OCI-LY7 (cell line): ENCODE measurements around the gene SPDYE8. TPM values are rescaled to one million over a fixed set of nuclear protein-coding genes. Genes with fewer than 3 reads are reported as not detected.
"Not testable (repeated sequence)": the region's sequence is repeated elsewhere in the genome, so short reads cannot be mapped to it uniquely, and the experiment has no call there.

Source experiments
- Bru-seq: library from RNA; stranded (reverse); fragments of 400-500 nt; gene quantifications from one replicate; lab custom pipeline; 2021; lab: Mats Ljungman, UMichigan
- BruChase-seq, 2 experiments: library from RNA; stranded (reverse); fragments of 400-500 nt; gene quantifications; one replicate each; lab custom pipeline; 2021; lab: Mats Ljungman, UMichigan
- BruUV-seq: library from RNA; stranded (reverse); fragments of 400-500 nt; replicated peaks from 2 replicates; lab custom pipeline; 2021; lab: Mats Ljungman, UMichigan
- CTCF ChIA-PET: fragments of 300-600 bp; sonication (Branson Sonifier 250); formaldehyde crosslinking; loops from one replicate; lab custom pipeline; 2022; ENCODE audit warnings: antibody characterized with exemption; ENCODE audit not compliant: unreplicated experiment; lab: Charles Lee
- POLR2A ChIA-PET: fragments of 300-600 bp; sonication (Branson Sonifier 250); formaldehyde crosslinking; loops from one replicate; lab custom pipeline; 2022; ENCODE audit warnings: antibody characterized with exemption; lab: Charles Lee
- DNase-seq: peaks from one replicate; pipeline ENCODE4 v3.0.0-alpha.2; 2015; ENCODE audit warnings: low spot score
- H2AFZ ChIP-seq: fragments of 200-600 bp; sonication (generic), shearing (Covaris generic); 2 replicates; pipeline ENCODE4 v1.6.1; 2014; ENCODE audit warnings: mild to moderate bottlenecking, antibody characterized with exemption, low read length, moderate library complexity
- H3K27ac ChIP-seq: fragments of 200-600 bp; sonication (generic); 2 replicates; pipeline ENCODE4 v1.5.1; 2014; ENCODE audit warnings: mixed run types, low read depth, mild to moderate bottlenecking, moderate library complexity, low read length, inconsistent platforms; ENCODE audit not compliant: poor library complexity, severe bottlenecking
- H3K36me3 ChIP-seq: fragments of 200-600 bp; sonication (generic); 2 replicates; pipeline ENCODE4 v1.6.1; 2014; ENCODE audit warnings: mild to moderate bottlenecking, antibody characterized with exemption, low read length, moderate library complexity, mixed read lengths; ENCODE audit not compliant: insufficient read depth
- H3K4me1 ChIP-seq: fragments of 200-600 bp; sonication (generic); 2 replicates; pipeline ENCODE4 v1.5.1; 2014; ENCODE audit warnings: mild to moderate bottlenecking, low read length; ENCODE audit not compliant: insufficient read depth, poor library complexity, severe bottlenecking
- H3K4me2 ChIP-seq: fragments of 200-600 bp; sonication (generic); 2 replicates; pipeline ENCODE4 v1.6.1; 2014; ENCODE audit warnings: mild to moderate bottlenecking, low read length
- H3K4me3 ChIP-seq: fragments of 200-600 bp; sonication (generic); 2 replicates; pipeline ENCODE4 v1.5.1; 2014; ENCODE audit warnings: mild to moderate bottlenecking, low read depth, low read length; ENCODE audit not compliant: poor library complexity, severe bottlenecking
- H3K79me2 ChIP-seq: fragments of 200-600 bp; sonication (generic); 2 replicates; pipeline ENCODE4 v1.6.1; 2016; ENCODE audit warnings: low read depth, mild to moderate bottlenecking, low read length, moderate library complexity, mixed read lengths; ENCODE audit not compliant: insufficient read depth
- H3K9me2 ChIP-seq: fragments of 200-600 bp; sonication (generic); 2 replicates; pipeline ENCODE4 v1.6.1; 2016; ENCODE audit warnings: mild to moderate bottlenecking, low read length, mixed read lengths; ENCODE audit not compliant: insufficient read depth
- H3K9me3 ChIP-seq: fragments of 200-600 bp; sonication (generic); 2 replicates; pipeline ENCODE4 v1.6.1; 2014; ENCODE audit warnings: mild to moderate bottlenecking, mixed run types, low read length, mixed read lengths
- H4K20me1 ChIP-seq: fragments of 200-600 bp; sonication (generic); 2 replicates; pipeline ENCODE4 v1.6.1; 2014; ENCODE audit warnings: mild to moderate bottlenecking, antibody characterized with exemption, low read length, moderate library complexity, mixed read lengths; ENCODE audit not compliant: insufficient read depth
- intact Hi-C: fragments of 100-400 bp; cut with micrococcal nuclease; formaldehyde crosslinking; loops from one replicate; pipeline ENCODE4 v1.10.0; 2022; ENCODE audit not compliant: unreplicated experiment
- long read RNA-seq: library from polyadenylated mRNA; stranded (forward); transcript quantifications from one replicate; pipeline ENCODE4 v2.0.0, GENCODE V29; 2022
- total RNA-seq, 2 experiments: library from RNA; depleted of rRNA in 1 of 2; stranded (reverse); fragments of >200 nt in 1 of 2; shearing (Covaris generic) in 1 of 2; gene quantifications; 2 replicates each; pipeline ENCODE4 v1.2.3, GENCODE V29; 2014 to 2022

Gene SPDYE8
- not detected in 2 replicates for total RNA-seq (2014; rRNA removed; shearing (Covaris generic))
- not detected in 2 replicates for total RNA-seq (2022)
- Bru-seq, nascent RNA: not detected
- BruChase-seq, experiment 1, labeled RNA remaining after a 6-hour chase: not detected
- not detected for BruChase-seq, experiment 2, labeled RNA remaining after a 2-hour chase
- long read RNA-seq: 0 reads

- H3K9me2 ChIP-seq, H3K4me1 ChIP-seq, intact Hi-C loops, BruUV-seq, H3K79me2 ChIP-seq, H3K4me3 ChIP-seq, POLR2A ChIA-PET, H3K9me3 ChIP-seq, DNase-seq, H3K4me2 ChIP-seq, H3K36me3 ChIP-seq, CTCF ChIA-PET, H2AFZ ChIP-seq, H4K20me1 ChIP-seq, H3K27ac ChIP-seq: not testable (repeated sequence)
These were observed at the start of gene SPDYE8 for GRCh38 chr7:73029666-73030065. TSS of gene SPDYE8 (minus strand) at chr7:73029766. CDS start at chr7:73027966, 1,800 bp downstream.

GRCh38 chr7:73057811-73058210 is 28.2 kb upstream of the SPDYE8 start, which contains the start of gene SPDYE11:
TSS of gene SPDYE11 (minus strand) at chr7:73057911. CDS start at chr7:73056111, 1,800 bp downstream.
- H3K27ac ChIP-seq, H3K9me2 ChIP-seq, DNase-seq, BruUV-seq, H3K9me3 ChIP-seq, H2AFZ ChIP-seq, H3K36me3 ChIP-seq, CTCF ChIA-PET, H3K79me2 ChIP-seq, intact Hi-C loops, H3K4me2 ChIP-seq, H3K4me1 ChIP-seq, POLR2A ChIA-PET, H4K20me1 ChIP-seq, H3K4me3 ChIP-seq: not testable (repeated sequence)

- Histone ChIP-seq H3K4me2 (peak overlapping the region; percentile 67), H3K4me3 (peak overlapping the region; percentile 65)
- intact Hi-C loops, H3K9me2 ChIP-seq, H3K4me1 ChIP-seq, H3K36me3 ChIP-seq, CTCF ChIA-PET, H3K9me3 ChIP-seq, H3K79me2 ChIP-seq, POLR2A ChIA-PET, H2AFZ ChIP-seq, H4K20me1 ChIP-seq, H3K27ac ChIP-seq, BruUV-seq: not testable (repeated sequence)
- peak; percentile 0 for DNase-seq
These were observed 23.1 kb downstream of the SPDYE8 start for GRCh38 chr7:73006491-73006890.

- H2AFZ ChIP-seq, H3K36me3 ChIP-seq, intact Hi-C loops, H3K9me3 ChIP-seq, H3K79me2 ChIP-seq, H3K9me2 ChIP-seq, H4K20me1 ChIP-seq, CTCF ChIA-PET, POLR2A ChIA-PET, H3K4me1 ChIP-seq, BruUV-seq: not testable (repeated sequence)
- peak overlapping the region; percentile 71 for H3K4me3 ChIP-seq
- peak overlapping the region; percentile 39; the same call in 1 of the 2 replicates for H3K4me2 ChIP-seq
- peak; percentile 92 for DNase-seq
- peak overlapping the region; percentile 76 for H3K27ac ChIP-seq
These were observed 23.7 kb downstream of the SPDYE8 start for GRCh38 chr7:73005693-73006447.

GRCh38 chr7:73005356-73005692 is 24.2 kb downstream of the SPDYE8 start:
- H3K36me3 ChIP-seq, H2AFZ ChIP-seq, CTCF ChIA-PET, H3K4me1 ChIP-seq, POLR2A ChIA-PET, DNase-seq, H3K9me3 ChIP-seq, H3K79me2 ChIP-seq, intact Hi-C loops, H4K20me1 ChIP-seq, H3K9me2 ChIP-seq: not testable (repeated sequence)
- TSS peak; percentile 94 for BruUV-seq
- Histone ChIP-seq H3K4me2 (peak overlapping the region; percentile 39; the same call in 1 of the 2 replicates), H3K4me3 (peak overlapping the region; percentile 71), H3K27ac (peak overlapping the region; percentile 76)

- H3K79me2 ChIP-seq, H2AFZ ChIP-seq, H3K9me2 ChIP-seq, H3K4me1 ChIP-seq, H3K36me3 ChIP-seq, H3K4me2 ChIP-seq, intact Hi-C loops, H3K4me3 ChIP-seq, H4K20me1 ChIP-seq, POLR2A ChIA-PET, H3K9me3 ChIP-seq, CTCF ChIA-PET, H3K27ac ChIP-seq, DNase-seq: not testable (repeated sequence)
- BruUV-seq: TSS peak; percentile 63
These were observed 31.6 kb downstream of the SPDYE8 start for GRCh38 chr7:72997887-72998468.
